H1 (cell line): ENCODE data around the gene TMEM258. TPM values are rescaled to one million over a fixed set of nuclear protein-coding genes. Genes with fewer than 3 reads are reported as not detected.

ENCODE experiments used
- CTCF ChIA-PET: fragments of 300-600 bp; sonication (Branson Sonifier 250); formaldehyde crosslinking; loops from one replicate; lab custom pipeline; 2021; ENCODE audit not compliant: partially characterized antibody; lab: Charles Lee
- POLR2A ChIA-PET: fragments of 300-600 bp; sonication (Branson Sonifier 250); formaldehyde crosslinking; loops from one replicate; lab custom pipeline; 2021; ENCODE audit warnings: inconsistent platforms; ENCODE audit not compliant: partially characterized antibody; lab: Charles Lee
- DNase-seq, 2 experiments: peaks; one replicate each; pipeline versions ENCODE4 v3.0.0 to v3.0.0-alpha.2; 2010 to 2022; ENCODE audit warnings: low spot score in 2 of 2, low read depth in 1 of 2, mixed read lengths in 1 of 2
- FAIRE-seq: peaks from 2 replicates; lab custom pipeline; 2011; peaks lifted over from hg19 to GRCh38; lab: Jason Lieb, UNC
- H2AFZ ChIP-seq: 2 replicates; pipeline ENCODE4 v1.8.1; 2012; ENCODE audit warnings: low read length, inconsistent platforms
- H2AK5ac ChIP-seq: 2 replicates; pipeline ENCODE4 v1.6.1; 2013; ENCODE audit warnings: low read depth, low read length
- H2BK120ac ChIP-seq: replicated peaks from 2 replicates; pipeline ENCODE3; 2013; ENCODE audit warnings: low read depth, low read length, inconsistent platforms
- H2BK12ac ChIP-seq: 2 replicates; pipeline ENCODE4 v1.6.1; 2013; ENCODE audit warnings: low read depth, low read length
- H2BK15ac ChIP-seq: 2 replicates; pipeline ENCODE4 v1.6.1; 2013; ENCODE audit warnings: low read length
- H2BK20ac ChIP-seq: 2 replicates; pipeline ENCODE4 v1.6.1; 2013; ENCODE audit warnings: low read length
- H2BK5ac ChIP-seq: 2 replicates; pipeline ENCODE4 v1.6.1; 2013; ENCODE audit warnings: low read depth, low read length
- H3K14ac ChIP-seq: 2 replicates; pipeline ENCODE4 v1.6.1; 2013; ENCODE audit warnings: inconsistent platforms; ENCODE audit not compliant: insufficient read length
- H3K18ac ChIP-seq: 2 replicates; pipeline ENCODE4 v1.6.1; 2013; ENCODE audit warnings: low read length; ENCODE audit errors: extremely low read depth
- H3K23ac ChIP-seq: 2 replicates; pipeline ENCODE4 v1.6.1; 2013; ENCODE audit warnings: inconsistent platforms; ENCODE audit not compliant: insufficient read length
- H3K23me2 ChIP-seq: 2 replicates; pipeline ENCODE4 v1.6.1; 2013; ENCODE audit warnings: low read depth, low read length
- H3K27ac ChIP-seq: 2 replicates; pipeline ENCODE4 v1.6.1; 2011; ENCODE audit warnings: low read depth, low read length, inconsistent platforms
- H3K27me3 ChIP-seq, 4 experiments: replicated peaks in 1 of 4; 1 replicate in 1 of 4; 2 replicates in 3 of 4; pipeline versions ENCODE4 v1.6.1 to v1.8.1; 2011 to 2013; ENCODE audit warnings: low read length in 3 of 4, mild to moderate bottlenecking in 3 of 4, inconsistent platforms in 2 of 4, mixed read lengths in 2 of 4, moderate library complexity in 1 of 4; ENCODE audit not compliant: control insufficient read depth in 3 of 4, insufficient read depth in 3 of 4; ENCODE audit errors: extremely low read depth in 1 of 4
- H3K36me3 ChIP-seq, 4 experiments: 2 replicates each; pipeline versions ENCODE4 v1.6.1 to v1.8.1; 2011 to 2013; ENCODE audit warnings: mild to moderate bottlenecking in 4 of 4, low read length in 3 of 4, moderate library complexity in 2 of 4, control low read depth in 1 of 4, inconsistent platforms in 1 of 4; ENCODE audit not compliant: insufficient read depth in 4 of 4, control insufficient read depth in 2 of 4
- H3K4ac ChIP-seq: replicated peaks from 2 replicates; pipeline ENCODE3; 2013; ENCODE audit warnings: low read length, low read depth, mixed read lengths, inconsistent platforms; ENCODE audit not compliant: insufficient read length
- H3K4me1 ChIP-seq, 4 experiments: replicated peaks in 1 of 4; 1 replicate in 1 of 4; 2 replicates in 3 of 4; pipeline versions ENCODE4 v1.6.1 to v1.8.1; 2011 to 2013; ENCODE audit warnings: low read length in 3 of 4, inconsistent platforms in 2 of 4, mixed read lengths in 1 of 4; ENCODE audit not compliant: insufficient read depth in 4 of 4, control insufficient read depth in 3 of 4
- H3K4me2 ChIP-seq, 2 experiments: 2 replicates each; pipeline versions ENCODE4 v1.6.1 to v1.8.1; 2011 to 2013; ENCODE audit warnings: low read depth in 2 of 2, low read length in 2 of 2, control low read depth in 1 of 2, inconsistent platforms in 1 of 2, mild to moderate bottlenecking in 1 of 2; ENCODE audit not compliant: insufficient read depth in 1 of 2
- H3K4me3 ChIP-seq, 4 experiments: fragments of 200-600, 300-600 bp in 1 of 4; sonication (generic), shearing (Covaris generic), sonication (Bioruptor Twin) in 1 of 4; 2 replicates each; pipeline versions ENCODE4 v1.5.1 to v1.8.1; 2011 to 2016; ENCODE audit warnings: low read length in 4 of 4, low read depth in 3 of 4, control low read depth in 2 of 4, inconsistent platforms in 2 of 4, mild to moderate bottlenecking in 2 of 4, mixed read lengths in 1 of 4, moderate library complexity in 1 of 4; ENCODE audit not compliant: insufficient read depth in 2 of 4; ENCODE audit errors: extremely low read depth in 1 of 4
- H3K56ac ChIP-seq: replicated peaks from 2 replicates; pipeline ENCODE3; 2013; ENCODE audit warnings: low read depth, mild to moderate bottlenecking, mixed read lengths, low read length, inconsistent platforms; ENCODE audit not compliant: insufficient read length
- H3K79me1 ChIP-seq: 2 replicates; pipeline ENCODE4 v1.6.1; 2013; ENCODE audit warnings: low read depth, low read length, control low read depth
- H3K79me2 ChIP-seq, 2 experiments: 2 replicates each; pipeline versions ENCODE4 v1.6.1 to v1.8.1; 2012 to 2013; ENCODE audit warnings: low read length in 2 of 2, mild to moderate bottlenecking in 2 of 2, inconsistent platforms in 1 of 2; ENCODE audit not compliant: insufficient read depth in 2 of 2, control insufficient read depth in 1 of 2
- H3K9ac ChIP-seq, 4 experiments: replicated peaks in 1 of 4; 1 replicate in 1 of 4; 2 replicates in 3 of 4; pipeline versions ENCODE4 v1.6.1 to v1.8.1; 2011 to 2013; ENCODE audit warnings: low read depth in 3 of 4, low read length in 3 of 4, control low read depth in 2 of 4, mild to moderate bottlenecking in 2 of 4, moderate library complexity in 2 of 4, inconsistent platforms in 1 of 4; ENCODE audit errors: extremely low read depth in 1 of 4
- H3K9me3 ChIP-seq, 2 experiments: 2 replicates each; pipeline versions ENCODE4 v1.6.1 to v1.8.1; 2012 to 2013; ENCODE audit warnings: mild to moderate bottlenecking in 2 of 2, moderate library complexity in 2 of 2, control low read depth in 1 of 2, inconsistent platforms in 1 of 2, low read depth in 1 of 2, low read length in 1 of 2, mixed read lengths in 1 of 2; ENCODE audit not compliant: insufficient read depth in 2 of 2
- H4K20me1 ChIP-seq, 2 experiments: replicated peaks in 1 of 2; 2 replicates each; pipeline versions ENCODE3 to v1.8.1; 2011 to 2013; ENCODE audit warnings: inconsistent platforms in 2 of 2, low read length in 2 of 2, mild to moderate bottlenecking in 1 of 2; ENCODE audit not compliant: insufficient read depth in 2 of 2, control insufficient read depth in 1 of 2
- H4K5ac ChIP-seq: 2 replicates; pipeline ENCODE4 v1.6.1; 2013; ENCODE audit warnings: low read length, low read depth, mixed read lengths, inconsistent platforms; ENCODE audit not compliant: insufficient read length
- H4K8ac ChIP-seq: 2 replicates; pipeline ENCODE4 v1.8.0; 2013; ENCODE audit warnings: mild to moderate bottlenecking, moderate library complexity, low read length, inconsistent platforms; ENCODE audit not compliant: insufficient read depth; ENCODE audit errors: extremely low read depth
- H4K91ac ChIP-seq: replicated peaks from 2 replicates; pipeline ENCODE3; 2013; ENCODE audit warnings: low read length, mixed read lengths, inconsistent platforms; ENCODE audit not compliant: insufficient read length
- BCL11A ChIP-seq, 2 experiments: IDR thresholded peaks; one replicate each; pipeline ENCODE4 v1.6.1; 2011; ENCODE audit warnings: low read depth in 2 of 2, low read length in 2 of 2, mild to moderate bottlenecking in 2 of 2
- BRCA1 ChIP-seq: IDR thresholded peaks from 2 replicates; pipeline ENCODE4 v1.6.1; 2012; ENCODE audit warnings: low read depth, low read length, improper control_type of control experiment
- CBX5 ChIP-seq: fragments of 300-800, 300-1000 bp; sonication (generic); IDR thresholded peaks from 2 replicates; pipeline ENCODE4 v1.7.1; 2016; ENCODE audit warnings: antibody characterized with exemption, low read length, low read depth
- CHD1 ChIP-seq: IDR thresholded peaks from 2 replicates; pipeline ENCODE4 v1.6.1; 2012; ENCODE audit warnings: low read depth, low read length, improper control_type of control experiment
- CTBP2 ChIP-seq: IDR thresholded peaks from 2 replicates; pipeline ENCODE4 v1.7.0; 2011; ENCODE audit warnings: borderline replicate concordance, mild to moderate bottlenecking, moderate library complexity, mixed read lengths, low read length; ENCODE audit not compliant: insufficient read depth, insufficient read length
- GTF2F1 ChIP-seq: IDR thresholded peaks from 2 replicates; pipeline ENCODE4 v1.6.1; 2012; ENCODE audit warnings: low read depth, low read length, improper control_type of control experiment, borderline replicate concordance
- JUN ChIP-seq: IDR thresholded peaks from 2 replicates; pipeline ENCODE4 v1.6.1; 2011; ENCODE audit warnings: low read depth, mild to moderate bottlenecking, improper control_type of control experiment, low read length
- JUND ChIP-seq: IDR thresholded peaks from 2 replicates; pipeline ENCODE4 v1.6.1; 2011; ENCODE audit warnings: mild to moderate bottlenecking, improper control_type of control experiment, low read length
- POLR2A ChIP-seq, 2 experiments: IDR thresholded peaks; 1 replicate in 1 of 2; 2 replicates in 1 of 2; pipeline ENCODE4 v1.6.1; 2011; ENCODE audit warnings: low read depth in 2 of 2, low read length in 2 of 2, mild to moderate bottlenecking in 2 of 2; ENCODE audit errors: control extremely low read depth in 1 of 2
- RBBP5 ChIP-seq: IDR thresholded peaks from 2 replicates; pipeline ENCODE4 v1.7.1; 2012; ENCODE audit warnings: low read depth, mild to moderate bottlenecking, inconsistent platforms, low read length, moderate library complexity, borderline replicate concordance
- SAP30 ChIP-seq: fragments of 300-600 bp; sonication (generic); IDR thresholded peaks from 2 replicates; pipeline ENCODE4 v1.7.1; 2012; ENCODE audit warnings: low read length, moderate library complexity, mild to moderate bottlenecking, inconsistent platforms; ENCODE audit not compliant: insufficient read depth, insufficient replicate concordance
- SP4 ChIP-seq: IDR thresholded peaks from 2 replicates; pipeline ENCODE4 v1.6.1; 2012; ENCODE audit warnings: low read length, inconsistent platforms
- SUZ12 ChIP-seq: fragments of 200-600 bp; sonication (generic); IDR thresholded peaks from 2 replicates; pipeline ENCODE4 v1.6.1; 2012; ENCODE audit warnings: mild to moderate bottlenecking, inconsistent platforms, low read length, moderate library complexity, mixed read lengths
- TCF12 ChIP-seq: IDR thresholded peaks from 2 replicates; pipeline ENCODE4 v1.6.1; 2011; ENCODE audit warnings: low read depth, mild to moderate bottlenecking, low read length
- YY1 ChIP-seq: IDR thresholded peaks from 2 replicates; pipeline ENCODE4 v1.6.1; 2011; ENCODE audit warnings: low read depth, mild to moderate bottlenecking, low read length
- ZNF274 ChIP-seq: IDR thresholded peaks from 2 replicates; pipeline ENCODE4 v1.7.0; 2012; ENCODE audit warnings: low read length, borderline replicate concordance; ENCODE audit errors: extremely low read depth
- WGBS, 2 experiments: shearing (Covaris generic) in 1 of 2; methylation state at CpG; one replicate each; pipeline versions ENCODE4 v1.1.6 to v1.1.7; 2013 to 2015; ENCODE audit warnings: low lambda C conversion rate in 2 of 2, mixed read lengths in 2 of 2, inconsistent platforms in 1 of 2, low coverage in 1 of 2, missing lambda C conversion rate in 1 of 2; ENCODE audit not compliant: insufficient replicate concordance in 2 of 2, insufficient coverage in 1 of 2, insufficient read length in 1 of 2; ENCODE audit errors: extremely low coverage in 1 of 2, missing lambda C conversion rate in 1 of 2; 5-methylcytosine and 5-hydroxymethylcytosine counted together
- polyA plus RNA-seq, 7 experiments: library from polyadenylated mRNA; depleted of rRNA in 3 of 7; stranded (reverse) in 5 of 7; unstranded in 2 of 7; fragments of >200 nt in 5 of 7; fragments of 200-250 nt in 2 of 7; gene quantifications; 1 replicate in 5 of 7; 2 replicates in 1 of 7; 4 replicates in 1 of 7; pipeline versions ENCODE4 v1.2.1 to v1.2.3, GENCODE V29; 2011 to 2013; ENCODE audit warnings: missing spikeins in 2 of 7, mixed read lengths in 2 of 7
- total RNA-seq: library from RNA; stranded (reverse); fragmentation: NEBNext Ultra II Directional; extraction: Animal tissue kit (Norgen Biotek cat#: 25700); gene quantifications from 2 replicates; pipeline ENCODE4 v1.2.1, GENCODE V29; 2021

The TMEM258 gene
- total and polyA plus RNA-seq, 2 of the 8 experiments (the other 6 are each of a cell fraction or from before 2014, with no cell fraction given): 186 to 759 TPM

DNA sequence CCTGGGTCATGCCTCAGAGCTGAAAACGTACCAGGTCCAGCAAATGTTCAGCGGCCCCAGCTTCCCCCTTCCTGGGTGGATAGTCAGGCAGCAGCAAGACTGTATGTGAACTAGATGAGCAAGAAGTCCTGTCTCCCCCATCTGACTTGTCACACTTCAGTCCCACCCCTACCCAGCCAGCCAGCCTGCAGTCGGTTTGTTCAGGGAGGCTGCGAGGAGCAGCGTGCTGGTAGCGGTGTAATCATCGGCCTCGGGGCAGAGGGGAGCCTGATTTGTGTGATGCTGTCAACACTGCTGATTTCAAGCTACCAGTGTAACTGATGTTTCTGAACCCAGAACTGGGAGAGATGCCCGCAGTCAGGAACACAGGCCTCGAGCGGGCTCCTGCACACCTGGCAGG lies 9.6 kb downstream of the TMEM258 start:
- Histone ChIP-seq H3K56ac (no peak overlapping the region), H3K79me1 (no peaks in the 10 kb centered on the region), H2BK20ac (no peak overlapping the region), H4K8ac (no peak overlapping the region), H3K27me3 (no peaks in the 10 kb centered on the region), H3K4me3 (no peak overlapping the region), H2BK15ac (no peak overlapping the region), H3K23me2 (no peaks in the 10 kb centered on the region), H2BK12ac (no peak overlapping the region), H3K18ac (no peak overlapping the region), H2BK5ac (no peak overlapping the region), H3K4me1 (no peaks in the 10 kb centered on the region; a peak in 1 of 7 replicates), H3K14ac (no peak overlapping the region), H3K4me2 (no peak overlapping the region), H3K9ac (no peak overlapping the region), H3K9me3 (no peaks in the 10 kb centered on the region), H4K5ac (no peak overlapping the region), H4K20me1 (peaks cover 4 to 14% of the 10 kb centered on the region in 2 experiments), H3K36me3 (peaks cover 11 to 22% (median 15%) of the 10 kb centered on the region in 4 experiments; a peak in 6 of 8 replicates), H2AFZ (no peak overlapping the region), H3K27ac (no peak overlapping the region), H3K79me2 (no peaks in the 10 kb centered on the region), H4K91ac (no peak overlapping the region), H3K4ac (no peak overlapping the region), H2AK5ac (no peak overlapping the region), H3K23ac (no peak overlapping the region), H2BK120ac (no peak overlapping the region)
- FAIRE-seq (no peak), DNase-seq (no peak)
- POLR2A ChIA-PET: interaction anchor here (0.6 to 5.2 kb wide), 2 partner anchors 8 to 35 kb away, joined by 3 to 56 read pairs; partner anchors contain the start of genes FEN1 and TMEM258
- 93% methylated on average over 11 of the region's 11 CpGs; no CpG with 5 or more reads in 1 of the 2 experiments for WGBS, 2 experiments
- CTCF ChIA-PET: interaction anchor here (0.8 to 1.6 kb wide), 8 partner anchors 10 to 49 kb away, joined by 3 to 6 read pairs (median 4); no protein-coding TSS in a partner anchor
- TF ChIP-seq CBX5: no peak
- no peak for TF ChIP-seq SUZ12
- no peak for TF ChIP-seq ZNF274
- no peak for TF ChIP-seq CHD1
- TF ChIP-seq SAP30: no peak
- no peak for TF ChIP-seq JUN
- TF ChIP-seq JUND: no peak
- no peak for TF ChIP-seq TCF12
- no peak for TF ChIP-seq BRCA1
- no peak for TF ChIP-seq YY1
- TF ChIP-seq SP4: no peak
- TF ChIP-seq POLR2A (IDR thresholded peaks at IDR 0.05; ENCODE audit: control extremely low read depth in 1 of 2, low read depth in 2 of 2, low read length in 2 of 2): no peak
- no peak for TF ChIP-seq CTBP2
- TF ChIP-seq GTF2F1: no peak
- TF ChIP-seq BCL11A (IDR thresholded peaks at IDR 0.05; ENCODE audit: low read depth in 2 of 2, low read length in 2 of 2): no peak
- no peak for TF ChIP-seq RBBP5
